NCI-H82 treated with DMSO at 0.1 percent for 48 hours (cell line): ENCODE measurements around the gene GPR18.

Experiments
- DNase-seq: peaks from one replicate; lab custom pipeline; 2025; ENCODE audit not compliant: unreplicated experiment; lab: John Stamatoyannopoulos, UW

The GPR18 gene

DNA sequence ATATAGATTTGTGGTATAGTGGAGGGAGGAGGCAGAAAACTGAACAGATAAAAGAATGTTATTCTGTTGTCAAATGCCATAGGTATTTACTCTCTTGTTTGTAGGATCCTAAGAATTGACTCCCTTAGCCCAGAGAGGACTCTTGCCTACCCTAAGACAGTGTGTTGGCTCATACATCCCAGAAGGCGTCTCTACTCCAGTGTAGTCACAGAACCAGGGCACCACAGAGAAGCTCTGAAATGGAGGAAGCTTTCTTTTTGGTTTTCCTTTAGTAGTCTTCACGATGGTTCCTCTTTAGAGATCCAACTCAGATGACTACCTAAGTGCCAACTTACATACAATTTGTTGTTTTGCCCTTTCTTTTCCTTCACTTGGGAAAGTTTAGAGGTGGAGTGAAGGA is 35.0 kb upstream of the GPR18 start:
- no peak for DNase-seq

DNA sequence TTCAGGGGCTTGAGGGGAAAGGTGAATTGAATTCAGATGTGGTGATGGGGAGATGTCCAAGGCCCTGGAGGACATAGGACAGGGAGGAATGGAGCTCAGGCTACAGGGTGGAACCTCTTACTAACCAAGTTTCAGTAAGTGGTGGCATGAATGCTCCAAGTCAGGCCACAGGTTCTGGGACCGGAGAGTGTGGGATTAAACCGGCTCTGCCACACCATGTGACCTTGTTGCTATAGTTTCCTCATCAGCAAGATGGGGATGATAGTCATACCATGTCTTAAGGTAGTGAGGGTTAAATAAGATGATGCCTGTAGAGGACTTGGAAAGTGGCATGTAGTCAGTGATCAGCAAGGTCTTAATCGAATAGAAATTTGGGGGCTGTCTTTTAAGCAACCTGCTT is 32.7 kb upstream of the GPR18 start:
- DNase-seq, result no peak

DNA sequence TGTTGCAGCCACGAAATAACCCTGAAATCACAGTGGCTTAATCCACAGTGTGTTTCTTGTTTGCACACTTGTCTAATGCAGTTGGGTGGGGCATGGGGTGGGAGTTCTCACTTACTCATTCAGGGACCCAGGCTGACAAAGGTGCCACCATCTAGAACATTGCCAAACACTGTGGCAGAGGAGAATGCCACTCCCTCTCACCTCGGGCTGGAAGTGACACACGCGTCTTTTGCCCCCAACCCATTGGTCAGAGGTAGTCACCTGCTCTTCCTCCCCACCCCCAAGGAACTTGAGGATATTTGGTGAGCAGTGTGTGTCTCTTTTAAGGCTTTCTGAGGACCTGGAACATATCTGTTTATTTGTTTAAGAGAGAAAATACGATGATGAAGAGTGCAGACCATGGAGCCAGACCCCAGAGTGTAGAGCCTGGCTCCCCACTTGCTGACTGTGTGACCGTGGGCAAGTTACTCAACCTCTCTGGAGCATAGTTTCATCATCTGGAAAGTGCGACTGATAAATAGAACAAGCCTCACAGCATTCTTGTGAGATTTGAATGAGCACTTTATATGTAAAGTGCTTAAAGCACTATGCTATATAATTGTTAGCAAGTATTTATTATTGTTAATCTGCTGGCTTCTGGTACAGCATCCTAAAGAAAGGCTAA is 31.6 kb upstream of the GPR18 start:
- DNase-seq, result no peak

- no peak for DNase-seq
Observed at GRCh38 chr13:99289271-99289670, 31.1 kb upstream of the GPR18 start.

- no peak for DNase-seq
Observed at GRCh38 chr13:99288089-99288488, 29.9 kb upstream of the GPR18 start.

- DNase-seq, result no peak
Observed at GRCh38 chr13:99287551-99287950, 29.4 kb upstream of the GPR18 start.

GRCh38 chr13:99285432-99286182 is 27.4 kb upstream of the GPR18 start:
- DNase-seq, result no peak

GRCh38 chr13:99282264-99283231 is 24.4 kb upstream of the GPR18 start:
- no peak for DNase-seq

DNA sequence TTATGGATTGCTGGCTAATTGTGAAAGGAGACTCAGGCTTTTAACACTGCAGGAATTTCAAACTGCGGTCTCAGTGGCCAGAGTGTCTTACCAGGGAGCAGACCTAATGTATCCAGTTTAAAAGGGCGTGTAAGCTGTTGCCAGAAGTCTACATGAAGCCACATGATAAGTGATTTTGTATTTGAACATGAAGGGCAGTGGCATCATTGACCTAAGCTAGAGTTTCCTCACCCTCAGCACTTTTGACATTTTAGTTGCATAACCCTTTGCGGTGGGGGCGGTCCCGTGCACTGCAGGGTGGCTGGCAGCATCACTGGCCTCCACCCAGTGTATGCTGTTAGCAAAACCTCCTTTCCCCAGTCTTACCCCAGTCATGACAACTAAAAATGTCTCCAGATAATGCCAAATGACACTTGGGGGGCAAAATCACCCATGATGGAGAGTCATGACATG is 23.7 kb upstream of the GPR18 start:
- no peak for DNase-seq

DNA sequence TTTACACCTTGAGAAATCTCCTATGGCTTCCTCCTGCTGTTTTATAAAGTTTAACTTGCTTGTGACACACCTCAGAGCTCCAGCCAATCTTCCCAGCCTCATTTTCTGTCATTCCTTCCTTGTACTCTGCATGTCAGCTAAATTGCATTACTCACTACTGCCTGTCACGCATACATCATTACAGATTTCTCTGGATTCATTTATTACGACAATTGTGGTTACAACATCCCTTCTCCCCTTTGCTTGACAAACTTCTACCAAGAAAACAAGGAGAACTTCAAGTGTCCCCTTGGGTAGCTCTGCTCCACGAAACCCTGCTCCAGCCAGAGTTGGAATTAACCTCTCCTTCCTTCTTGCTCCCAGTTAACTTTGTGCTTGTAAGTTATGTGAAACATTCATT is 22.0 kb upstream of the GPR18 start:
- no peak for DNase-seq

DNA sequence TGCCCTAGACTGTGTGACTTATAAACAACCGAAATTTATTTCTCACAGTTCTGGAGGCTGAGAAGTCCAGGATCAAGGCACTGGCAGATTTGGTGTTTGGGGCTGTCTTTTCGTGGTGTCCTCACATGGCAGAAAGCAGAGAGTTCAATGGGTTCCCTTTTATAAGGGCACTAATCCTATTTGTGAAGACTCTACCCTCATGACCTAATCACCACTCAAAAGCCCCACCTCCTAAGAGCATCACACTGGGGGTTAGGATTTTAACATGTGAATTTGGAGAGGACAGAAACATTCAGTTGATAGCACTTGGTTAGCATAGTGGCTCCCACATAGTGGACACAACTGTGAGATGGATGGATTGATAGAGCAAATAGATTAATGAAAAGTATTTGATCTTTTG is 21.5 kb upstream of the GPR18 start:
- peak; percentile 33 for DNase-seq

DNA sequence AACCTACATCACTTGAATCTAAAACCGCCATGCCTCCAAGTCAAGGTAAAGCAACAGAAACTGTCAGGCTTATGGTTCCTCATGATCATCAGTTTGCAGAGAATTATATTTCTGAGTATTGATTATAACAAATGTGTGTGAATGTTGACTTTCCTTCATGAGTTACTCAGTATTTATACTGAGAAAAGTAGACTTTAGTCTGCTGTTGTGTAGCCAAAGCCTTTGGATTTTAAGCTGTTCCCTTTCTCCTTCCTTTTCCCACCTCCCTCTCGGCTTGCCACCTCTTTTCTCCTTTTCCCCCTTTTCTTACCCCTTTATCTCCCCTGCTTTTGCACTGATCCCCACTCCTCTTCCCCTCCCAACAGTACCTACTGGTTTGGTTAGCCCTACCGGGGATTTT is 20.7 kb upstream of the GPR18 start:
- DNase-seq, result no peak

DNA sequence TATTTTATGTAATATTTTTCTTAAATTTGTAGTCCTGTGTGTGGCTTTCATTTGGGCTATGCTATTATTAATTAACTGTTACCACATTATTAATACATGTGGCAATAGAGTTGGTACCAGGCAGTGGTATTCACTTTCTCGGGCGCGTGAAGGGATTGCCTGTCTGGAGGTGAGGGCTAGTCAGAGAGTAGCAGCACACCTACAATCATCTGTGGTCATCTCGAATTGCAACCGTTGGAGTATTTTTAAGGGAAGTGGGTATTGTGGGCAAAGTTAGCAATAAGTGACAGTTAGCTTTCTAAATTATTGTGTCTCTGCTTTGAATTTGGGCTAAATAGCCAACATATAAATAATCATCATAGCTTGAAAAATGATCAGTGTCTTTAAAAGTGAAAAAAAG is 20.0 kb upstream of the GPR18 start:
- DNase-seq, result no peak

- no peak for DNase-seq
Observed at GRCh38 chr13:99277629-99278028, 19.4 kb upstream of the GPR18 start.

DNA sequence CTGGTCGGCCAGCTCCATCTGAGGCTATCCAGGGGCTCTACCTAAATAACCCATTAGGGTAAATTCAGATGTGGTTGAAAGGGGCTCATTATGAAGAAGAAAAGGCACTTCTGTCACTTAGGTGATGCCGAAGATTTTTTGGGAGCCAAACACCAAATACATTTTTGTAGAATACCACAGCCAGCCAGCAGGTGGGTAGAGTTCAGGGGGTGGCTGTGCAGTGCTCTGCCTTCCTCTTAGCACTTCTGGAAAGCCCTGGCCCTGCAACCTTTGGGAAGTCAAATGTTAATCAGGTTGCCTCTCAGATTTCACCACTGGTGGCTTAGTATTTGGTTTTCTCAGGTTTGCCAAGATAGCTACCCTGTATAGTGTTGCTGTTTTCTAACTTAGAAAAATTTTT is 18.5 kb upstream of the GPR18 start:
- no peak for DNase-seq

- DNase-seq, result no peak
Observed at GRCh38 chr13:99275093-99275469, 16.9 kb upstream of the GPR18 start.

DNA sequence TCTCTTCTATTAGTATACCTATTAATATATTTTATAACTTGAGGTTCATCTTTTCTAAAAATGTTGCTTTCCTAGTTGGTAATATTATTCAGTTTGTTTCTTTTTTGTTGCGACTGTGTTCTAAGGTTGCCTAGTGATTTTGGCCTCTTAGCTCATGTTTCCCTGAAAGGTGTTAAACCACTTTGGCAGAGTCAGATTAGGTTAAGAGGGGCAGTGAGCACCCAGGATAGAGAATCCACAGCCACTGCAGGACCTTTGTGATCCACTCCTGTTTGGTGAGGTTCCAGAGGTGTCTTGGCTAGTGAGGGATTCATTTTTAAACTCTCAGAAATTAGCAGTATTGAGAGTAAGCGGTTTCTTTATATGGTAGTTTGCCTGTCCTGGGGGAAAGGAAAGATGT is 14.9 kb upstream of the GPR18 start:
- no peak for DNase-seq

- DNase-seq, result no peak
Observed at GRCh38 chr13:99272481-99272880, 14.3 kb upstream of the GPR18 start.

DNA sequence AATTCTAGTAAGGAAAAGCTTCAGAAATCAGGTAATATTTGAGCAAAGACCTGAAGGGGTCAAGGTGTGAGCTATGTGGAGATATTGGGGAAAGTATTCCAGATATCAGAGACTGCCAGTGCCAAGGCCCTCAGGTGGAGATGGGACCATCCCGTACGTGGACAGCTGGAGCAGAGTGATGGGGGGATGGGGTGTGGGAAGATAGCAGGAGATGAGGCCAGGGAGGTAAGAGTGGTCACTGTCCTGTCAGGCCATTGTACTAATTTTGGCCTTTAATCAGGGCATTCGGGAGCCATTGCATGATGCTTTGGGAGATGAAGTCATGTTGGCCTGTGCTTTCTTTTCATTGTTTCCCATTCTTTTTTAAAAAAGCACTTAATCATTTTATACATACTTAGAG is 13.1 kb upstream of the GPR18 start:
- DNase-seq, result no peak

DNA sequence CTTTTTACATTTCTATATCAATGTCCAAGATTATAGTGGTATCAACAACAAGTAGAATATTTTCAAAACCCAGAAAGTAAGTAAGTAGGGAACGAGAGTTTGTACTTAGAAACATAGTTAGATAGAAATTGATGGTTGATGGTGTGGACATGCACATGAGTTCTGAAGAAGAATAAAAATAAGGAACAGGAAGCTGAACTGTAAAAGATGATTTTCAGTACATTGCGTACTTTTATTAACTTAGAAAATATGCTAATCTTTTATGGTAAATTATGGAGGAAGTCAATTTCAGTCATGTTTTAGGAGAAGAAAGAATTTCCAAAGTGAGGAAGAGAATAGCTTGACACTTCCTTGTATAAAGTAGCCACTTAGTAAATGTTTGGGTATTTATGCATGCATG is 12.3 kb upstream of the GPR18 start:
- no peak for DNase-seq

GRCh38 chr13:99269627-99270241 is 11.6 kb upstream of the GPR18 start:
- DNase-seq, result no peak
